GM12801 (cell line): Measurements from ENCODE around the gene ANKRD33.

Experiments used
- CTCF ChIP-seq: IDR thresholded peaks from one replicate; pipeline ENCODE4 v1.5.1; 2011; ENCODE audit warnings: control low read depth; ENCODE audit not compliant: insufficient read length; ENCODE audit errors: extremely low read depth

Gene ANKRD33, protein sequence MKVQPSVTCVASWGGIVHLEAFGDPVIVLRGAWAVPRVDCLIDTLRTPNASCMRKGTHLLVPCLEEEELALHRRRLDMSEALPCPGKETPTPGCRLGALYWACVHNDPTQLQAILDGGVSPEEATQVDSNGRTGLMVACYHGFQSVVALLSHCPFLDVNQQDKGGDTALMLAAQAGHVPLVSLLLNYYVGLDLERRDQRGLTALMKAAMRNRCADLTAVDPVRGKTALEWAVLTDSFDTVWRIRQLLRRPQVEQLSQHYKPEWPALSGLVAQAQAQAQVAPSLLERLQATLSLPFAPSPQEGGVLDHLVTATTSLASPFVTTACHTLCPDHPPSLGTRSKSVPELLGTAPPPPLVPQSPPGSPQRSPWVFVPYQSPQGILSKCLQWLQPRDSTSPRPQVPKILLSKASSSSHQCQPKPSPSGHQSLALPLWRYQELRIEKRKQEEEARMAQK

DNA sequence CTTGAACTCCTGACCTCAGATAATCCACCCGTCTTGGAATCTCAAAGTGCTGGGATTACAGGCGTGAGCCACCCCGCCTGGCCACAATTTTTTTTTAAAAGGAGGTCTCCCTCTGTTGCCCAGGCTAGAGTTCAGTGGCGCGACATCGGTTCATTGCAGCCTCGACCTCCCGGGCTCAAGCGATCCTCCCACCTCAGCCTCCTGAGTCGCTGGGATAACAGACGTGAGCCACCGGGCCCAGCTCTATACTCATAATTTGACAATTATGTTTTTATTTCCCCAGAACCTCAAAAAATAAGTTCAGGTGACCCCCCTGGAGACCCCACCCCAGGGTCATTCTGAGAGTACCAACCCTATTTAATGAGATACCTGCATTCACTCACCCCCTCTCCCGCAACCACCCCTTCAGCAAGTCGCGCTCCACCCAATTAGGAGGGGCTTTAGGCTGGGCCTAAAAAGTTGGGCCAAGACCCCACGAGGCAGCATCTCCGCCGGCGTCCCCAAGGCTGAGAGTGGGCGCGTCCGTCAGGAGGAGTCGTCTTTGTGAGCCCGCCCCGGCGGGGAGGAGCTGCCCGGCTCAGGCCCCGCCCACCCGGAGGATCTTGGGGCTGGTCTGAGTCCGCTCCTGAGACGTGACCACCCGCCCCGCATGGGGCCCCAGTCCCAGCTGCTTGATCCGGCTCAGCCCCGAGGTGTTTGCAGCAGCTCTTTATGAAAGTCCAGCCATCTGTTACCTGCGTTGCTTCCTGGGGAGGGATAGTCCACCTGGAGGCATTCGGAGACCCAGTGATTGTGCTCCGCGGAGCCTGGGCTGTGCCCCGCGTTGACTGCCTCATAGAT is at the start of gene ANKRD33:
ANKRD33 (plus strand) TSS at position 628 of the 840 bp plus-strand sequence; CDS start at position 712, 84 bp downstream.
- TF ChIP-seq CTCF, result no peak

- TF ChIP-seq CTCF, result no peak
Observed at GRCh38 chr12:51838762-51839161, 49.1 kb upstream of the ANKRD33 start.

- TF ChIP-seq CTCF, result no peak
Observed at GRCh38 chr12:51839310-51839947, 48.5 kb upstream of the ANKRD33 start.

GRCh38 chr12:51840966-51841365 is 46.9 kb upstream of the ANKRD33 start:
- TF ChIP-seq CTCF, result no peak

- TF ChIP-seq CTCF, result no peak
Observed at GRCh38 chr12:51841727-51842126, 46.2 kb upstream of the ANKRD33 start.

- no peak for TF ChIP-seq CTCF
Observed at GRCh38 chr12:51844854-51845253, 43.0 kb upstream of the ANKRD33 start.

- no peak for TF ChIP-seq CTCF
Observed at GRCh38 chr12:51845482-51845881, 42.4 kb upstream of the ANKRD33 start.
